Omental fat pad (tissue), 4 donors: ENCODE data around the gene INHBB. TPM values are rescaled to one million over a fixed set of nuclear protein-coding genes. Genes with fewer than 3 reads are reported as not detected.

Experiments
- ATAC-seq: fragments of 150-250 bp; one replicate; pipeline ENCODE4 v1.9.1; 2016; ENCODE audit warnings: mild to moderate bottlenecking, moderate library complexity; ENCODE audit not compliant: low FRiP score
- DNase-seq: peaks from one replicate; pipeline ENCODE4 v3.0.0-alpha.2; 2019; ENCODE audit warnings: low spot score
- CTCF ChIP-seq, 3 donors: fragments of 450-650 bp; IDR thresholded peaks; one replicate each; pipeline ENCODE4 v1.5.1; 2016 to 2017; ENCODE audit warnings: antibody characterized with exemption in 3 of 3, mild to moderate bottlenecking in 3 of 3, moderate library complexity in 2 of 3
- total RNA-seq, 4 donors: library from RNA; depleted of rRNA; stranded (reverse); fragments of >200 nt; gene quantifications; one replicate each; pipeline ENCODE4 v1.1.0, GENCODE V29; 2016

INHBB gene
- total RNA-seq, 4 donors from 2014 or later = 6.7 to 59.8 (median 28.6) TPM

GRCh38 chr2:120379916-120380893 is 34.3 kb downstream of the INHBB start:
- ATAC-seq (no peak), DNase-seq (no peak)
- TF ChIP-seq CTCF (IDR thresholded peaks at IDR 0.05) = no peak

GRCh38 chr2:120381192-120381591 is 35.3 kb downstream of the INHBB start:
- ATAC-seq (no peak), DNase-seq (no peak)
- TF ChIP-seq CTCF (IDR thresholded peaks at IDR 0.05) = no peak

GRCh38 chr2:120381661-120382060 is 35.7 kb downstream of the INHBB start:
- no peak for DNase-seq
- TF ChIP-seq CTCF (IDR thresholded peaks at IDR 0.05) = no peak
- no peak for ATAC-seq

- ATAC-seq = no peak
- TF ChIP-seq CTCF (IDR thresholded peaks at IDR 0.05) = no peak
- DNase-seq = no peak
These were observed 36.7 kb downstream of the INHBB start for GRCh38 chr2:120382541-120383144.

- TF ChIP-seq CTCF (IDR thresholded peaks at IDR 0.05) = no peak
- no peak for DNase-seq
- no peak for ATAC-seq
These were observed 37.3 kb downstream of the INHBB start for GRCh38 chr2:120383191-120383590.

- ATAC-seq (no peak), DNase-seq (no peak)
- TF ChIP-seq CTCF (IDR thresholded peaks at IDR 0.05) = no peak
These were observed 37.9 kb downstream of the INHBB start for GRCh38 chr2:120383631-120384340.
